SK-N-SH treated with all-trans-retinoic acid at 6 μM for 48 hours (cell line): ENCODE measurements around the gene IL16.

Source experiments
- BACH2 ChIP-seq: fragments of 250-450 bp; sonication (Bioruptor Pico); IDR thresholded peaks from 2 replicates; pipeline ENCODE4 v1.9.0; 2021; ENCODE audit warnings: mild to moderate bottlenecking, borderline replicate concordance
- CSDC2 ChIP-seq: fragments of 250-450 bp; sonication (Bioruptor Pico); IDR thresholded peaks from 2 replicates; pipeline ENCODE4 v1.5.0; 2020; ENCODE audit warnings: mild to moderate bottlenecking, moderate library complexity
- CSRNP3 ChIP-seq: fragments of 250-450 bp; sonication (Bioruptor Pico); IDR thresholded peaks from 2 replicates; pipeline ENCODE4 v1.5.1; 2021; ENCODE audit warnings: mild to moderate bottlenecking, moderate library complexity
- ESRRG ChIP-seq: fragments of 250-450 bp; sonication (Bioruptor Pico); IDR thresholded peaks from 2 replicates; pipeline ENCODE4 v1.6.1; 2021; ENCODE audit warnings: mild to moderate bottlenecking
- ISL1 ChIP-seq: fragments of 250-450 bp; sonication (Bioruptor Pico); IDR thresholded peaks from 2 replicates; pipeline ENCODE4 v2.1.2; 2022; ENCODE audit warnings: mild to moderate bottlenecking, moderate library complexity
- PATZ1 ChIP-seq: fragments of 250-450 bp; sonication (Bioruptor Pico); IDR thresholded peaks from 2 replicates; pipeline ENCODE4 v1.8.0; 2020; ENCODE audit warnings: mild to moderate bottlenecking, moderate library complexity, borderline replicate concordance
- PPARA ChIP-seq: fragments of 250-450 bp; sonication (Bioruptor Pico); IDR thresholded peaks from 2 replicates; pipeline ENCODE4 v1.5.0; 2020; ENCODE audit warnings: mild to moderate bottlenecking, borderline replicate concordance
- TCF4 ChIP-seq: fragments of 250-450 bp; sonication (Bioruptor Pico); IDR thresholded peaks from 2 replicates; pipeline ENCODE4 v1.8.0; 2021; ENCODE audit warnings: mild to moderate bottlenecking, moderate library complexity, borderline replicate concordance
- TSHZ2 ChIP-seq: fragments of 250-450 bp; sonication (Bioruptor Pico); IDR thresholded peaks from 2 replicates; pipeline ENCODE4 v1.5.0; 2020; ENCODE audit warnings: mild to moderate bottlenecking, moderate library complexity
- ZFP30 ChIP-seq: fragments of 450-650 bp; formaldehyde crosslinking; IDR thresholded peaks from 2 replicates; pipeline ENCODE4 v1.5.0; 2022; ENCODE audit warnings: mild to moderate bottlenecking, moderate library complexity

GRCh38 chr15:81289910-81290309 lies 93.2 kb downstream of the IL16 start:
- TF ChIP-seq BACH2 (CRISPR knock-in tag), result no peak
- TF ChIP-seq CSDC2 (CRISPR knock-in tag), result no peak
- TF ChIP-seq ESRRG (CRISPR knock-in tag), result no peak
- TF ChIP-seq TSHZ2 (CRISPR knock-in tag), result no peak
- TF ChIP-seq PPARA (CRISPR knock-in tag), result no peak
- no peak for TF ChIP-seq ZFP30 (CRISPR knock-in tag)
- TF ChIP-seq TCF4 (CRISPR knock-in tag), result no peak
- TF ChIP-seq CSRNP3 (CRISPR knock-in tag), result no peak
- TF ChIP-seq PATZ1 (CRISPR knock-in tag), result no peak
- TF ChIP-seq ISL1 (CRISPR knock-in tag), result no peak
